ENCODE data around the gene HMCES. TPM values are rescaled to one million over a fixed set of nuclear protein-coding genes. Genes with fewer than 3 reads are reported as not detected.
"Not testable (repeated sequence)": the region's sequence is repeated elsewhere in the genome, so short reads cannot be mapped to it uniquely, and the experiment has no call there.

The HMCES gene
- total RNA-seq, 1 experiment from 2014 or later: 58.0 TPM

DNA sequence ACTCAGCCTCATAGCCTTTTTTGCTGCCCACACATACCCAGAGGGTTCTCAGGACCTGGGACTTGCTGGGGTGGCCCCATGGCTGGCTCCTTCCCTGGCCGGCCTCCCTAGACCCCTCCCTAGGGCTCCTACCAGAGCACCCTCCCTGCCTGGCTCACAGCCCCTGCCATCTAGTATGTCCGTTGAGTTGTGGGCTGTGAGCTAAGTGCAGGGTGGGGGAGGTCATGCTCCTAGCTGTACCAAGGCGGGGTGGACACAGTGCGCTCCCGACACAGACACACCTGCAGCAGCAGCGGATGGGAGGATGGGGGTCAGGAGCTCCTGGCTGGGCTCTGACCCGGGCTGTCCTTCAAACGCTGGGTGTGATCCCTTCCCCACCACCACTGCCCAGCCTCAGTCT lies 41.6 kb downstream of the HMCES start:
- DNase-seq (ENCODE audit: low spot score): no peak

DNA sequence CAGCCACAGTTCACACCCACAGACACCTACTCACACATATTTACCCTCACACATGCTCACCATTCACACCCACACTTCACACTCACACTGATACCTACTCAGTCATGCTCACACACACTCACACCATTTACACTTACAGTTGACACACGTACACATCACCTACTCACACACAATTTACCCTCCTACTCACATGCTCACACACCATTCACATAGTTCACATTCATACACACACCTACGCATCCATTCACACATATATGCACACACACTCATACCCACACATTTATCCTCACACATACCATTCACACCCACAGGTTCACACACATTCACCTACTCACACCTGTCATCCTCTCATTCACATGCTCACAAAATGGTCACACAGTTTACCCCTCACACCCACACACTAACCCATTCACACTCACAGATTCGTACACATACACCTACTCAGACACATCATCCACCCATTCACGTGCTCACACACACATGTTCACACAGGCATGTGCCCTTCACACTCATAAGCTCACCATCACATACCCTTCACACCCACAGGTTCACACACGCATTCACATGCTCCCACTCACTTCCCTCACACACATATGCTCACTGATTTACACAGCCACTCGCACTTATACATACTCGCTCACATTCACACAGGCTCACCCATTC lies 42.3 kb downstream of the HMCES start:
- DNase-seq (ENCODE audit: low spot score): no peak

DNA sequence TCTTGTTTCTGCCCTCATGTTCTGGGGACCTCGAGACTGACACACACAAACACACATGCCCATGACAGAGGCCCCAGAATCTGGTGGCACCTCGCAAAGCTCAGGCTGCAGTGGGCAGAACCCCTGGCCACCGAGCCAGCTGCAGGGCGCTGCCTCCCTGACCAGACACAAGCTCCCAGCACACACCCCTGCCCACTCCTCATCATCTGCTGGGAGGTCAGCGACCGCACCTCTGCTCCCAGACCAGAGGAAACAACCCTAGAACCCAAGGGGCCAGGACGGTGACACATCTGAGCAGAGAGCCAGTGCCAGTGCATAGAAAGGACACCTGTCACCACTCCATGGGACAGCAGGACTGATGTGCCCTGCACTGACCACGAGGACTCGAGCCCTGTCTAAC lies 43.2 kb downstream of the HMCES start:
- no peak for DNase-seq (ENCODE audit: low spot score)

DNA sequence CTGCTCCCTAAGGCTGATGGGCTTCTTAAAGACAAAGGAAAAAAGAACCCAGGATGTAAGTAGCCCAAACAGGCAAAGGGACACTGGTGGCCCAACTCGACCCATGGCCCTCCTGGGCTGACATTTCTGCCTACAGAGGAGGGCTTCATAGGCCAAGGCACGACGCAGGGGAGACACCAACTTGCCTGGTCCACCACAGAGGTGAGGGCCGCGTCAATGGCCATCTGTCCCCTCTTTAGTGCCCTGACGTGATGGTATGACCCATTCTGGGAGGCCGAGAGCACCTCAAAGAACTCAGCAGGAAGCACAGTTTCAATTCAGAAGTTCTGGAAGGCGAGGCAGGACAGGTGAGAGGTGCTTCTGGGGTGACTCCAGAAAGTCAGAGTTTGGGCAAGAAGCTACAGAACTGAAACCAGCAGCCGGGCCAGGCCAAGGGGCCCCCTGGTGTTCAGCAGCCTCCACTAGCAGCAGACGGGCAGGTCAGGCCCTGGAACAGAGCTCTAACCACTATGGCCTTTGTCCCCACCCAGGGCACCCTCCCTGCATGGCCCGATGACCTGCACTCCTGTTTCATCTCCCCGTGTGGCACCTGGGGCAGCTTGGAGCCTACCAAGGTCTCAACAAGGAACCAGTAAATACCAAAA lies 45.1 kb downstream of the HMCES start:
- DNase-seq (ENCODE audit: low spot score): no peak

DNA sequence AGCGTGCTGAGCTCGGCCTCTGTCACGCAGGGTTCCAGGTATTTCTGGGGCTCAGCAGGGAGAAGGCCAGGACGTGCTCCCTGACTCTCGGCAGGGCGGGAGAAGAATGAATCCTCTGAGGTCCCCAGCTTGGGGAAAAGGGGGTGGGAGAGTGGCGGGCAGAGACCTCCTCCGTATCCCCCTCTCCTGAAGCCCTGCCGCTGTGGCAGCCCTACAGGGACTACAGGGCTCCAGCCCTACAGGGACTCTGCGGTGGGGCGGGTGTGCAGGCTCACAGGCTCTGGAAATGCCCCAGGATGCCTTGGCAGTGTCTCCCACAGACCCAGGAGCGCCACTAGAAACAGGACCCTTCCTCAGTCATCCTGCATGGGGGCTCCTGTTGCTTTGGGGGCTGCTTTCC lies 46.2 kb downstream of the HMCES start:
- no peak for DNase-seq (ENCODE audit: low spot score)

DNA sequence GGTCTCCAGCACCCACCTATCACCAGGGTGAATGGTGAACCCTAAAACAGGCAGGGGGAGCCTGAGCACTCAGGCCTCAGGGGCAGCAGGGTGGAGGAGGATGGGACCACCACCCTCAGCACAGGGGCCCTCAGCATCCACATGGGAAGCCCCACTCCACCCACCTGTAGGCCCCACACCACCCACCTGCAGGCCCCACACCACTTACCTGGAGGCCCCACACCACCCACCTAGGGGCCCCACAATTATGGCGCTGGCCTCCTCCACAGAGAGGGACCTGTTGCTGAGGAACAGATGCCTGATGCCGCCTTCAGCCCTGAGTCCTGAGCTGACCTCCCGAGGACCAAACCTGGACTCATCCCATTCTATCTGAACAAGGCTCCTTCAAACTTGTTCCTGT lies 46.7 kb downstream of the HMCES start:
- DNase-seq (ENCODE audit: low spot score): no peak

DNA sequence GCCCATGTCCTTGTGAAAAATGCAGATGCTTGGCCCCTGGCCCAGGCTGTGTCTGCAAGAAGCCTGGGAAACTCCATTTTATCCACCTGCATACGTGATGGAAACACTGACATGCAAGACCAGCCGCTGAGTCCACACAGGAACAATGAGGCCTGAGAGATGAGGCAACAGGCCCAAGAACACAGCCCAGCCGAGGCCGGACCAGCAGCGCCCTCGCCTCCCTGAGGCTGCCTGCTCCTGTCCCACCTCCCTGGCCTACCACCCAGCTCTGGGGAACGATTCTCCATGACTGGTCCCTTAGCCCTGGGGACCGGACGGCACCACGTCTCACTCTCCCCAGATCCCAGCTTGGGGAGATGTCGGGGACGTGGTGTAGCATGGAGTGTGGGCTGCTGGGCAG lies 47.5 kb downstream of the HMCES start:
- no peak for DNase-seq (ENCODE audit: low spot score)

DNA sequence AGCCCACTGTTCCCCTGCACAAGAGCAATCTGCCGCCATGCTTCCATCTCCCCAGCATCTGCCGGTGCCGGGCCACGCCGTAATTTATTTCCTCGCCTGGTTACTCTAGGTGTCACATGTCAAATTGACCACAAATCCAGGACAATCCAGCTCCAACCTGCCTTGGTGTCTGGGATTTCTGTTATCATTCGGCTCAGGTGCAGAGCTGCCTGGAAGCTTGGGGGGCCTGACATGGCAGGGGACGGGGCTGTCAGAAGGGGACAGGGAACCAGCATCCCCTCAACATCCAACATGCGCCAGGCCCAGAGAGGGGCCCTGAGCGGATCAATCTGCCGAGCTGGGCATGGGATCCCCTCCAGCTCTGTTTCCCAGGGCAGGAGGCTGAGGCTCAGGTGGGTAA lies 47.9 kb downstream of the HMCES start:
- DNase-seq (ENCODE audit: low spot score): no peak

DNA sequence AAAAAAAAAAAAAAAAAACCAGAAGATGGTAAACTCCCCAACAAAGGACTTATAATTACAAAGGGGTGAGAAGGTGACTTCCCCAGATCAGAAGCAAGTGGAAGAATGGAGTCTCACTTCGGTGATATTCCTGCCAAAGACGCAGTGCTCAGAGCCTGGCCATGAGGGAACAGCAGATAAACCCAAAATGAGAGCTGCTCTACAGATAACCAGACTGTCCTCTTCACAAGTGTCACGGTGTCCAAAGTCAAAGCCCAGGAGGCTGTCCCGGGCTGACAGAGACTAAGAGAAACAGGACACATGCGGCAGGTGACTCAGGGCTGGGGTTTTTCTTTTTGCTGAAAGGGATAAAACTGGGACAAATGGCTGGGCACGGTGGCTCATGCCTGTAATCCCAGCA lies 48.8 kb downstream of the HMCES start:
- no peak for DNase-seq (ENCODE audit: low spot score)

DNA sequence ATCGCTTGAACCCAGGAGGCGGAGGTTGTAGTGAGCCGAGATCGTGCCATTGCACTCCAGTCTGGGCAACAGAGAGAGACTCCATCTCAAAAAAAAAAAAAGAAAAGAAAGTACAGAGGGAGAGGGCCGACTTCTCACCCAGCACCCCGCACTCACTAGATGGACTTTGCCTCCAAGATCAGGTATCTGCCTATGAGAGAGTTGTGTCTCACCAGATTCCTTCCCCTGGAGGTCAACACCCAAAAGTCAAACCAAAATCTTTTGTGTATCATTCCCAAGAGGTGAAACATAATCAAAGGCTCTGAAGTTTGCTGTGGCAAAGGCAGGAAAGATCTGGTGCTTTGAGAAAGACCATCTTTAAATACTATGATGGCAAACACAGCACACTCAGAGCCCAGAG lies 51.2 kb downstream of the HMCES start:
- DNase-seq (ENCODE audit: low spot score): no peak

DNA sequence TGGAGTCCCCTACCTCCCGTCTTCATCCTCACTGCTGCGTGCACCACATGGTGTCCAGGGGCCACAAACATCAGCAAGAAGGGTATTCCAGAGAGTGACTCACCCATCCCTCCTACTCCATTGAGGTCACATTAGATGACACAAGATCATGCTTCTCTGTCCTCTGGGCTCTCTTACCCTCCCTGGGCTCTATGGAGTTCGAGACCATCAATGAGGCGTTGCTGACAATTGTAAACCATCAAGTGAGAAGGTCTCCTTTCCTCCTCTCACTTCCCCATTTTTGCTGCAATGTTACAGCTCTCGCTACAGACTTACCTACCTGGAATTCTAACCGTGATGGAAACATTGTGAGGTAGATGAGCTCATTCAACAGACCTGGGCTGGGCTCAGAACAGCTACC lies 51.7 kb downstream of the HMCES start:
- no peak for DNase-seq (ENCODE audit: low spot score)

DNA sequence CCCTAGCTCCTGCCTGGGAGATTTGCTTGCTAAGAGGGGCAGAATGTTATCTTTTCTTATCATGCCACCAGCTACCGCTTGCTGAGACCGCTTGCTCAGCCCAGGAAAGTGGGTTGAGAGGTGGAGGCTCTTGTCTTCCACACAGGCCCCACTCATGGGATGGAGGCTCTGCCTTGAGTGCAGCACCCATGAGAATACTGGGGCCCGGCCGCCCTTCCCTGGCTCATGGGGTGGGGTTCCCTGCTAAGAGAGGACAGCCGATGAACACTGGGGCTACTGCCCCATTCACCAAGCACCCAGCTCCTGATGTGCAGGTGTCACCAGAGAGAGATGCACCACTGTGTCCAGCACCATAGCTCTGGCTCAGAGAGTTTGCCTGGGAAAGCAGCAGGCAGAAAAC lies 55.2 kb downstream of the HMCES start:
- DNase-seq (ENCODE audit: low spot score): no peak

DNA sequence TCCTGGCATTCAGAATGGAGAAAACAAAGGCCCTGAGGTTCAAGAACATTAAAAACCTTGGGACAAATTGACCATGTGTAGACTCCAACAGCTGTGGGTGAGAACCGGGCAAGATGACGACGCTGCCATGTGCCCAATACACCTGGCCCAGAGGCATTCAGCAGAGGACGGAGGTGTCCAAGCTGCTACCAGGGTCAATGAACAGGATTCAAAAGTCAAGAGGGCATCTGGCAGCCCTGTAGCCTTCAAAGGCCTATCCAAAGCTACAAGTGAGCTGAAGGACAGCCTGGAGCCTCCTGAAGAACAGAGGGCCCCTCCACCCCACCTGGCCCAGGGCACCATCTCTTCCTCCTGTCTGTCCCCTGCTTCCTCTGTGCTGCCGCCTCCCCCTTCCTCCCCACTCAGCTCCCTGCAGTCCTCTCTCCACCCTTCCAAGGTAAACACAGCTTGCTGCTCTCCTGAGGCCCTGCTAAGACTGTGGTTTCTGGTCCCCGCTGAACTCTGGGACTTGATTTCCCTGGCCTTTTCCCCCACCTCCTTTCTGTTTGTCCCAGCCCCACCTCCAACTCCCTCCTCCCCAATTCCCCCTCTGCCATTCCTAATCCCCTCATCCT lies 57.5 kb downstream of the HMCES start:
- DNase-seq (ENCODE audit: low spot score): no peak

DNA sequence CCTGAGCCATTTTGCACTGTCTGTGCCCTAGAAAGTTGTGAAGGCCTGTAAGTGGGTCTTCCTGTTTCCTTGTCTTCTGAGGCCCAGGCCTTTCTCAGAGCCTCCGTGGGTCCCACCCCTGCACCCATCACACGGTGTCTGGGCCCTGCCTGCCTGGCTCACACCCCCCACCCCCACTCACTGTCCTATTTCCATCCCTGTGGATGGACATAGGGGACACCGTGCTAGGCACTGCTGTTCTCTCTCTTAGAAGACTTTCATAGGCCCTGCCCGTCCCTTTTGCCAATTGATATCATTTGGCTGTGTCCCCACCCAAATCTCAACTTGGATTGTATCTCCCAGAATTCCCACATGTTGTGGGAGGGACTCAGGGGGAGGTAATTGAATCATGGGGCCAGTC lies 59.0 kb downstream of the HMCES start:
- not testable (repeated sequence) for DNase-seq (ENCODE audit: low spot score)

DNA sequence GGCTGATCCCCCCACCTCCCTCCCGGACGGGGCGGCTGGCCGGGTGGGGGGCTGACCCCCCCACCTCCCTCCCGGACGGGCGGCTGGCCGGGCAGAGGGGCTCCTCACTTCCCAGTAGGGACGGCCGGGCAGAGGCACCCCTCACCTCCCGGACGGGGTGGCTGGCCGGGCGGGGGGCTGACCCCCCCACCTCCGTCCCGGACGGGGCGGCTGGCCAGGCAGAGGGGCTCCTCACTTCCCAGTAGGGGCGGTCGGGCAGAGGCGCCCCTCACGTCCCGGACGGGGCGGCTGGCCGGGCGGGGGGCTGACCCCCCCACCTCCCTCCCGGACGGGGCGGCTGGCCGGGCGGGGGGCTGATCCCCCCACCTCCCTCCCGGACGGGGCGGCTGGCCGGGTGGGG lies 60.5 kb downstream of the HMCES start:
- DNase-seq (ENCODE audit: low spot score): not testable (repeated sequence)

DNA sequence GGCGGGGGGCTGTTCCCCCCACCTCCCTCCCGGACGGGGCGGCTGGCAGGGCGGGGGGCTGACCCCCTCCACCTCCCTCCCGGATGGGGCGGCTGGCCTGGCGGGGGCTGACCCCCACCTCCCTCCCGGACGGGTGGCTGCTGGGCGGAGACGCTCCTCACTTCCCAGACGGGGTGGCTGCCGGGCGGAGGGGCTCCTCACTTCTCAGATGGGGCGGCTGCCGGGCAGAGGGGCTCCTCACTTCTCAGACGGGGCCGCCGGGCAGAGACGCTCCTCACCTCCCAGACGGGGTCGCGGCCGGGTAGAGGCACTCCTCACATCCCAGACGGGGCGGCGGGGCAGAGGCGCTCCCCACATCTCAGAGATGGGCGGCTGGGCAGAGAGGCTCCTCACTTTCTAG lies 61.2 kb downstream of the HMCES start:
- DNase-seq (ENCODE audit: low spot score): not testable (repeated sequence)

DNA sequence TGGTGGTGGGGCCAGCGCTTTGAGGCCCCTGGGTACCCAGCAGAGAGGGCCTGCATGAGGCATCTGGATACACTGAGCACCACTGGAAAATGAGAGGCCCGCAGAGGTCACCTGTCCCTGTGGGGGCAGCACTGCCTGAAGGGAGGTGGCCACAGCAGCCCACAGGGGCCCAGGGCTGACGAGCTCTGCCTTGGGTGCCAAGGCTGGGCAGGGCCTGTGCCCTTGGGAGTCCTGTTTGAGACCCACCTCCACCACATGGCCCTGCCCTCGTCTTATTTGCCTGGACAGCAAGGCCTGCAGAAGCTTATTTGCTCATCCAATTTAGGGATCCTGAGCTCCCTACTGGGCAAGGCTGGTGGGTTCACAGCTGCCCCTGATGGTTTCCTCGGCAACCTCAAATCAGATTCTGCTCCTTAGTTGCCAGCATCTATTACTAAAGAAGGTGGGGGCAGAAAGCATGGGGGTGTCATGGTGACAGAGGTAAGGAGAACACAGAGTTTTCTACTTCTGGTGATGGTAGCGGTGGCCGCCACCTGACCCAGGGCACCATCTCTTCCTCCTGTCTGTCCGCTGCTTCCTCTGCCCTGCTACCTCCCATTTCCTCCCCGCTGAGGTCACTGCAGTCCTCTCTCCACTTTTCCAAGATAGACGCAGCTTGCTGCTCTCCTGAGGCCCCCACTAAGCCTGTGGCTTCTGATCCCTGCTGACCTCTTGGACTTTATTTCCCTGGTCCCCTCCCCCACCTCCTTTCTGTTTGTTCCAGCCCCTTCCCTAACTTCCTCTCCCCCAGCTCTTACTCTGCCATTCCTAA lies 62.9 kb downstream of the HMCES start:
- DNase-seq (ENCODE audit: low spot score): no peak

DNA sequence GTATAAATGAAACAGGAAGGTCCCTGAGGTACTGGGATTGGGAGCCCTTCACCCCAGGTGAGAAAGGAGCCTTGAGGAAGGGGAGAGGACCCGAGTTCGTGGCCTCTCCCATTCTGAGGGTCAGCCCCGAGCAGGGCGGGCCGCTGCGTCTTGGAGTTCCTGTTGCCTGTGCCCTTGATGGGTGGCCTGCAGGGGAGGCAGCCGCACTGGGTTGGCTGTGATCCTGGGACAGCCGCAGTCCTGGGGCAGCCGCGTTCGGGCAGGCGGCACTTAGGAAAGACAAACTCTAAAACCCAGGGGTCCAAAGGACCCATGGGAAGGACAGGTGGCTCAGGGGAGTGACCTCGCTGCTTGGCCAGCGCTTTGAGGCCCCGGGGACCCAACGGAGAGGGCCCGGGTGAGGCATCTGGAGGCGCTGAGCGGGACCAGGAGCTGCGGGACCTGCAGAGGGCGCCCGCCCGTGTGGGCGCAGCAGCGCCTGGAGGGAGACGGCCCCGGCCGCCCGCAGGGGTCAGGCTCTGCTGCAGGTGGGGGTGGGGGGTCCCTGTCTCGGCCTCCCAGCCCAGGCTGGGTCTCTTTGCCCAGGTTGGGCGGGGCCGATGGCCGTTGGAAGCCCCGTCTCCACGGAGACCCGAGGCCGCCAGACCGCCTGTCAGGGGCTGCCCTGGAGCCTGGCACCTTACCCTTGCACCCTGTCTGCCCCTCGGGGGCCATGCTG lies 65.1 kb downstream of the HMCES start:
- no peak for DNase-seq (ENCODE audit: low spot score)

DNA sequence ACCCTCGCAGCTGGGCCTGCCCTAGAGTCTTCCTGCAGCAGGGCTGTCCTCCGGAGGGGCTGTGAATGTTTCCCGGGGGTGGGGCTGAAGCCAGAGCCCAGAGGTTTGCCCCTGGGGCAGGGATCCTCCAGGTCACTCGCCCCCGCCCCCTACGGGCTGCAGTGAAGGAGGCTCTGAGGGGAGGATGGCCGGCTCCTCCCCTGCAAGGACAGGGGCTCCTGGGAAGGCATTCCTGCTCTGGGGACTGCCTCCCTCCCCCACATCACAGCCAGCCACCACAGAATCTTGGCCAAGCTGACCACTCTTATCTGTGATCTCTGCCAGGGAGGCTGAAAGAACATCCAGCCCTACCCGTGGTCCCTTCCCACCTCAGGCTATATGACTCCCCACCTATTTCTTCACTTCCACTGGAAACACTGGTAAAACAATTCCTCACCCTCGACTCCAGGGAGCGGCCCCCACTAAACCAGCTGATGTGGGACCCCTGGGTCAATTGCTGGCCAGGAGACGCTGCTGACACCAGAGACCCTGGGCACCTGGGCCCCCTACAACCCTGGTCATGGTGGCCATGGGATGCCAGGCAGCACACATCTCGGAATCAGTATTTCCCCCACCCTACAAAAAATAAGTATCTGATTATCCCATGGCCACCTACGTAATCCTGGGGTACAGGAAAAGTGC lies 66.0 kb downstream of the HMCES start:
- DNase-seq (ENCODE audit: low spot score): no peak

DNA sequence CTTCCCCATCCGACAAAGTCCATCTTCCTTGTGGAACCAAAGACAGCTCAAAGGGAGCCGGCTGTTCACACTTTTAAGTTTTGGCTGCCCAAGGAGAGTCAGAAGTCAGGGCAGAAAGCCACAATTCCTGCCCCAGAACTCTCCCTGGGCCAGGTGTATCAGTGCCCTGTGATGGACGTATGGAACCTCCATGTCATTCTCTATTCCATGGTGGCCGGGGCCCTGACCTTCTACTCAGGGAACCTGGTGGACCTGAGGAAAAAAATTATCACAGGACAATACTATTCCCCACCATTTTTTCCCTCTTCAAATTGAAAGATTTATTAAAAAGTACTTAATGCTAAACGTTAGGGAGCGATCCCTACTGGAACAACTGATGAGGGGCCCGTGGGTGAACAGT lies 66.6 kb downstream of the HMCES start:
- no peak for DNase-seq (ENCODE audit: low spot score)

DNA sequence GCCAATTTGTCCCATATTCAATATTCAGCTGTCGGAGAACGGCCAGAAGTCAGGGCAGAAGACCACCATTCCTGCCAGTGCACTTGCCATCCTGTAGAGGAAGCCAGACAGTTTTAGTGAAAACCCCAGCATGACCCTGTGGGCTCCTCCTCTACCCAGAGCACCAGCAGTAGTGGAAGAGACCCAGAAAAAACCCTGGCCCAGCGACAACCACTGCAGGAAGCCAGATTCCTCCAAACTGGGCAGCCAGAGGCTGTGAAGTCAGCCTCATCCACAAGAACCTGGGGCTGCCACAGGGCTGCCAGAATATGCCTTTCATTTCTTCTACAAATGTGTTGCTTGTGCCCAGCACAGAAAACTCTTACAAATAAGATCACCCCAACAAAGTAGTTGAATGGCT lies 67.3 kb downstream of the HMCES start:
- no peak for DNase-seq (ENCODE audit: low spot score)

Measured in H4 (cell line).